Measurements from ENCODE around the gene SERTAD2.
A peak's percentile ranks its signal among the peaks of the same experiment; 100 is the strongest.

SERTAD2 gene

GRCh38 chr2:64643838-64644457, 9.8 kb downstream of the SERTAD2 start:
- ChIA-PET POLR2A (interaction anchor here (0.6 to 2.8 kb wide), 7 partner anchors 10 to 344 kb away, joined by 3 to 29 read pairs (median 4); partner anchors contain the start of gene SERTAD2), CTCF (interaction anchor here (0.9 to 14.2 kb wide), 16 partner anchors 11 to 313 kb away, joined by 3 to 128 read pairs (median 6); partner anchors contain the start of gene SERTAD2)
- no peak for TF ChIP-seq CTCF (IDR thresholded peaks at IDR 0.05; ENCODE audit: insufficient read depth, low read length, missing control alignments)
- H3K4me3 ChIP-seq (ENCODE audit: low read depth, low read length): peak overlapping the region; percentile 57
- no peak for DNase-seq (ENCODE audit: low read depth, low spot score)

GRCh38 chr2:64641599-64641998, 12.1 kb downstream of the SERTAD2 start:
- H3K4me3 ChIP-seq (ENCODE audit: low read depth, low read length): no peak overlapping the region
- no peak for TF ChIP-seq CTCF (IDR thresholded peaks at IDR 0.05; ENCODE audit: insufficient read depth, low read length, missing control alignments)
- POLR2A ChIA-PET: no interaction called here
- CTCF ChIA-PET: interaction anchor here (0.5 to 14.2 kb wide), 3 partner anchors 226 to 659 kb away, joined by 3 to 128 read pairs (median 3); no protein-coding TSS in a partner anchor
- no peak for DNase-seq (ENCODE audit: low read depth, low spot score)

- POLR2A ChIA-PET: no interaction called here
- TF ChIP-seq CTCF (IDR thresholded peaks at IDR 0.05; ENCODE audit: insufficient read depth, low read length, missing control alignments): no peak
- no peak overlapping the region for H3K4me3 ChIP-seq (ENCODE audit: low read depth, low read length)
- CTCF ChIA-PET: interaction anchor here (0.9 to 3.1 kb wide), 7 partner anchors 11 to 309 kb away, joined by 3 to 13 read pairs (median 5); no protein-coding TSS in a partner anchor
- no peak for DNase-seq (ENCODE audit: low read depth, low spot score)
Measured at GRCh38 chr2:64640153-64641044, 13.3 kb downstream of the SERTAD2 start.

GRCh38 chr2:64639691-64640090, 14.0 kb downstream of the SERTAD2 start:
- H3K4me3 ChIP-seq (ENCODE audit: low read depth, low read length): no peak overlapping the region
- ChIA-PET POLR2A (no interaction called here), CTCF (interaction anchor here (0.9 to 3.1 kb wide), 9 partner anchors 9 to 309 kb away, joined by 3 to 13 read pairs (median 4); partner anchors contain the start of gene SERTAD2)
- TF ChIP-seq CTCF (IDR thresholded peaks at IDR 0.05; ENCODE audit: insufficient read depth, low read length, missing control alignments): no peak
- DNase-seq (ENCODE audit: low read depth, low spot score): no peak

GRCh38 chr2:64638502-64639120, 15.1 kb downstream of the SERTAD2 start:
- no peak for DNase-seq (ENCODE audit: low read depth, low spot score)
- TF ChIP-seq CTCF (IDR thresholded peaks at IDR 0.05; ENCODE audit: insufficient read depth, low read length, missing control alignments): no peak
- ChIA-PET CTCF (interaction anchor here (1.0 to 3.1 kb wide), 9 partner anchors 8 to 308 kb away, joined by 3 to 13 read pairs (median 4); partner anchors contain the start of gene SERTAD2), POLR2A (no interaction called here)
- H3K4me3 ChIP-seq (ENCODE audit: low read depth, low read length): no peak overlapping the region
